Activated naive CD8-positive, alpha-beta T cell treated with anti-CD3 and anti-CD28 coated beads, Interleukin-2, amount 50 U/mL, for 24 hours (primary cell): Measurements from ENCODE around the gene SLC35G1.
A peak's percentile ranks its signal among the peaks of the same experiment; 100 is the strongest.

Experiments
- ATAC-seq: fragments of 150-1000 bp; cut with Tn5 transposase; one replicate; pipeline ENCODE4 v1.10.0; 2021
- DNase-seq: peaks from one replicate; pipeline ENCODE4 v3.0.0; 2021
- H3K27ac Mint-ChIP-seq: one replicate; pipeline ENCODE4 v1.8.0; 2021; ENCODE audit warnings: mild to moderate bottlenecking, mixed read lengths
- H3K27me3 Mint-ChIP-seq: one replicate; pipeline ENCODE4 v1.8.0; 2021; ENCODE audit warnings: mixed read lengths
- H3K36me3 Mint-ChIP-seq: one replicate; pipeline ENCODE4 v1.8.0; 2021; ENCODE audit warnings: low read depth, mixed read lengths
- H3K4me1 Mint-ChIP-seq: one replicate; pipeline ENCODE4 v1.8.0; 2021; ENCODE audit warnings: mixed read lengths
- H3K4me3 Mint-ChIP-seq: one replicate; pipeline ENCODE4 v1.8.0; 2021; ENCODE audit warnings: mild to moderate bottlenecking, moderate library complexity, mixed read lengths
- H3K9me3 Mint-ChIP-seq: one replicate; pipeline ENCODE4 v1.8.0; 2021; ENCODE audit warnings: mixed read lengths

Gene SLC35G1, protein sequence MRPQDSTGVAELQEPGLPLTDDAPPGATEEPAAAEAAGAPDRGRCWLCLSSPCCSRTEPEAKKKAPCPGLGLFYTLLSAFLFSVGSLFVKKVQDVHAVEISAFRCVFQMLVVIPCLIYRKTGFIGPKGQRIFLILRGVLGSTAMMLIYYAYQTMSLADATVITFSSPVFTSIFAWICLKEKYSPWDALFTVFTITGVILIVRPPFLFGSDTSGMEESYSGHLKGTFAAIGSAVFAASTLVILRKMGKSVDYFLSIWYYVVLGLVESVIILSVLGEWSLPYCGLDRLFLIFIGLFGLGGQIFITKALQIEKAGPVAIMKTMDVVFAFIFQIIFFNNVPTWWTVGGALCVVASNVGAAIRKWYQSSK

GRCh38 chr10:93893646-93894515 is at the start of gene SLC35G1:
Gene SLC35G1 (plus strand): TSS chr10:93893978. CDS start chr10:93894034, 56 bp downstream.
- peak; percentile 73 for DNase-seq
- H3K4me3 Mint-ChIP-seq, result peak within 1 kb of the TSS; percentile 82
- H3K9me3 Mint-ChIP-seq, result no peaks in the 10 kb centered on the region

GRCh38 chr10:93844979-93845626 is 48.7 kb upstream of the SLC35G1 start:
- H3K36me3 Mint-ChIP-seq, result no peaks in the 10 kb centered on the region
- no peak for ATAC-seq
- H3K4me1 Mint-ChIP-seq, result no peaks in the 10 kb centered on the region

More at GRCh38 chr10:93893646-93894515, at the start of gene SLC35G1:
- no peaks in the 10 kb centered on the region for H3K27me3 Mint-ChIP-seq
- peaks cover 37% of the 10 kb centered on the region for H3K4me1 Mint-ChIP-seq
- H3K36me3 Mint-ChIP-seq, result peaks cover 5% of the 10 kb centered on the region
- peak within 1 kb of the TSS; percentile 66 for H3K27ac Mint-ChIP-seq
- peak; percentile 87 for ATAC-seq

GRCh38 chr10:93849593-93849992 is 44.2 kb upstream of the SLC35G1 start:
- no peak overlapping the region for H3K4me3 Mint-ChIP-seq
- no peaks in the 10 kb centered on the region for H3K36me3 Mint-ChIP-seq
- no peak overlapping the region for H3K27ac Mint-ChIP-seq
- H3K9me3 Mint-ChIP-seq, result no peaks in the 10 kb centered on the region
- DNase-seq, result no peak
- no peaks in the 10 kb centered on the region for H3K4me1 Mint-ChIP-seq
- ATAC-seq, result no peak
- H3K27me3 Mint-ChIP-seq, result peaks cover 6% of the 10 kb centered on the region

More at GRCh38 chr10:93844979-93845626, 48.7 kb upstream of the SLC35G1 start:
- Mint-ChIP-seq H3K27ac (no peak overlapping the region), H3K9me3 (no peaks in the 10 kb centered on the region), H3K27me3 (peaks cover 3% of the 10 kb centered on the region), H3K4me3 (no peak overlapping the region)
- DNase-seq, result no peak

- H3K27me3 Mint-ChIP-seq, result peaks cover 6% of the 10 kb centered on the region
- DNase-seq (no peak), ATAC-seq (no peak)
- H3K27ac Mint-ChIP-seq, result no peak overlapping the region
- no peak overlapping the region for H3K4me3 Mint-ChIP-seq
- no peaks in the 10 kb centered on the region for H3K9me3 Mint-ChIP-seq
- no peaks in the 10 kb centered on the region for H3K36me3 Mint-ChIP-seq
- no peaks in the 10 kb centered on the region for H3K4me1 Mint-ChIP-seq
These were observed 43.5 kb upstream of the SLC35G1 start for GRCh38 chr10:93850031-93851015.

DNA sequence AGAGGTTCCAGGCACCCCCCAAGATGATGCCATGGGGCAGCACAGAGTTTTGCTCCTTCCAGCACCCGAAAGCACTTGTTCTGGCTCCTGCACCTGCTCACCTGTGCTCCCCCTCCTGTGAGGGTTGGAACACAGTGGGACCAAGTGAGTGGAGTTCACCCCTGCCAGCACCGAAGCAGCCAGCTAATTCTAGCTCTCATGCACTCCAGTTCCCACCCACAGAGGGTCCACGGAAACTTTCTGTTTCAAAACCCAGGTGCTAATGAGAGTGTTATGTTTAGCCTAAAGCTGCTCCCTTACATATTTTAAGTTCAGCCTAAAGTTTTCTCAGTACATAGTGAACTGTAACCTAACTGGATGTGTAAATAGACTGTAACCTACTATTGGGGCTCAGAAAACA is 42.6 kb upstream of the SLC35G1 start:
- no peaks in the 10 kb centered on the region for H3K4me1 Mint-ChIP-seq
- no peak for DNase-seq
- no peaks in the 10 kb centered on the region for H3K36me3 Mint-ChIP-seq
- no peak overlapping the region for H3K27ac Mint-ChIP-seq
- H3K27me3 Mint-ChIP-seq, result peaks cover 6% of the 10 kb centered on the region
- no peak overlapping the region for H3K4me3 Mint-ChIP-seq
- H3K9me3 Mint-ChIP-seq, result no peaks in the 10 kb centered on the region
- ATAC-seq, result no peak

DNA sequence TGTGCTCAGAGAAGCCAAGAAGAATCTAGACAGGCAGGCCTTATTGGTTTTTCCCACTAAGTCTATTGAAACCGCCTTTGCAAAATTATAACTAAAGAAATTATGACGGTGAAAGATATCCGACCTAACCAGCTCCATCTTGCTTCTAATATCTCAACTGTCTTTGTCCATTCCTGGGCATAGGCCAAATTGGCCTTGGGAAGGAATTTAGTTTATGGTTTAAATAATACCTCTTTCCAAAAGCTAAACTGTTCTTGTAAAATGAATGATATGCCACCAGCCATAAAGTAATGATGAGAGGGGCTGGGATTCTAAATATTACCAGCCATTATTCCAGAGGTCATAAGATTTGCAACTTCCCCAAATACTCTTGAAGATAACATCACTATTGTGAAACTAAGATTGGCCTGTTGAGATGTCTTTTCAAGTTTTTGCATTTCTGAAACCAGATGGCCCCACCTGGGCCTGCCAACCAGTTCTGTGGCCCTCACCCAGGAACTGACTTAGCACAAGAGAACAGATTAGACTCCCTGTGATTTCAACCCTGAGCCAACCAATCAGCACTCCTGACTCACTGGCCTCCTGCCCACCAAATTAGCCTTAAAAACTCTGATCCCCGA is 41.2 kb upstream of the SLC35G1 start:
- no peak overlapping the region for H3K27ac Mint-ChIP-seq
- no peak for DNase-seq
- no peaks in the 10 kb centered on the region for H3K36me3 Mint-ChIP-seq
- H3K9me3 Mint-ChIP-seq, result no peaks in the 10 kb centered on the region
- no peak for ATAC-seq
- H3K4me1 Mint-ChIP-seq, result no peaks in the 10 kb centered on the region
- peaks cover 4% of the 10 kb centered on the region for H3K27me3 Mint-ChIP-seq
- no peak overlapping the region for H3K4me3 Mint-ChIP-seq

GRCh38 chr10:93854975-93855374 is 38.8 kb upstream of the SLC35G1 start:
- DNase-seq (no peak), ATAC-seq (no peak)
- Mint-ChIP-seq H3K36me3 (no peaks in the 10 kb centered on the region), H3K9me3 (no peaks in the 10 kb centered on the region), H3K4me3 (no peak overlapping the region), H3K27me3 (peaks cover 3% of the 10 kb centered on the region), H3K27ac (no peak overlapping the region), H3K4me1 (no peaks in the 10 kb centered on the region)

DNA sequence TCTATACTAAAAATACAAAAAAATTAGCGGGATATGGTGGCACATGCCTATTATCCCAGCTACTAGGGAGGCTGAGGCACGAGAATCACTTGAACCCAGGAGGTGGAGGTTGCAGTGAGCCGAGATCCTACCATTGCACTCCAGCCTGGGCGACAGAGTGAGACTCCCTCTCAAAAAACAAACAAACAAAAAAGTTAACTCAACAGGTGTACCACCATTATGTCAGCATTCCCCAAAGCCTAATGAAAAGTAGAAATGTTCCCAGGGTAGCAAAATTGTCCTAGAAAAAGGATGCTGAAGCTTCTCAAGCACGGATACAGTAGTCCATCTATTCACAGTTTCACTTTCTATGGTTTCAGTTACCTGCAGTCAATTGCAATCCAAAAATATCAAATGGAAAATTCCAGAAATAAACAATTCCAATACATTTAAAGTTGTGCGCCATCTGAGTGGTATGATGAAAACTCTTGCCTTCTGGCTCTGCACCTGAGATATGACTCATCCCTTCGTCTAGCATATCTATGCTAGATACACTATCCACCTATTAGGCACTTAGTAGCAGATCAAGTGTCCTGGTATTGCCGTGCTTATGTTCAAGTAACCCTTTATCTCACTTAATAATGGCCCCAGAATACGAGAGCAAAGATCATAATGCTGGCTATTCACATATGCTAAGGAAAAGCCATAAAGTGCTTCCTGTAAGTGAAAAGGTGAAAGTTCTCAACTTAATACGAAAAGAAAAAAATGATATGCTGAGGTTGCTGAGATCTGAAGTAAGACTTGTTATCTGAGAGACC is 37.2 kb upstream of the SLC35G1 start:
- no peak for ATAC-seq
- Mint-ChIP-seq H3K4me3 (no peak overlapping the region), H3K36me3 (no peaks in the 10 kb centered on the region), H3K27me3 (no peaks in the 10 kb centered on the region), H3K9me3 (no peaks in the 10 kb centered on the region), H3K27ac (no peak overlapping the region), H3K4me1 (no peaks in the 10 kb centered on the region)
- no peak for DNase-seq

GRCh38 chr10:93859049-93859655 is 34.6 kb upstream of the SLC35G1 start:
- Mint-ChIP-seq H3K4me1 (no peaks in the 10 kb centered on the region), H3K36me3 (no peaks in the 10 kb centered on the region), H3K9me3 (no peaks in the 10 kb centered on the region), H3K27me3 (no peaks in the 10 kb centered on the region), H3K27ac (no peak overlapping the region), H3K4me3 (no peak overlapping the region)
- ATAC-seq (no peak), DNase-seq (no peak)

DNA sequence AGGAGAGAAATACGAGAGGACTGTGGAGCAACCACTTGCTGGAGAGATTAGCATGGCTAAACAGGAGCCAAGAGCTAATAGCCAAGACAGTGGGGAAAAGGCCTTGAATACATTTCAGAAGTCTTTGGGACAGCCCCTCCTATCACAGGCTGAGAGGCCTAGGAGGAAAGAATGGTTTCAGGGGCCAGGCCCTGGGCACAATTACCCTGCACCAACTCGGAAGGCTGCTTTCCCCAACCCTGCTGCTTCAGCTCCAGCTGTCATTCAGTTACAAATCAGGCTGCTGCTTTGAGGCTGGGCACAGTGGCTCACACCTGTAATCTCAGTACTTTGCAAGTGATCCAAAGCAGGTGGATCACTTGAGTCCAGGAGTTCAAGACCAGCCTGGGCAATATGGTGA is 32.0 kb upstream of the SLC35G1 start:
- DNase-seq, result no peak
- H3K36me3 Mint-ChIP-seq, result no peaks in the 10 kb centered on the region
- no peaks in the 10 kb centered on the region for H3K27me3 Mint-ChIP-seq
- no peak for ATAC-seq
- H3K9me3 Mint-ChIP-seq, result no peaks in the 10 kb centered on the region
- no peak overlapping the region for H3K27ac Mint-ChIP-seq
- no peaks in the 10 kb centered on the region for H3K4me1 Mint-ChIP-seq
- H3K4me3 Mint-ChIP-seq, result no peak overlapping the region

DNA sequence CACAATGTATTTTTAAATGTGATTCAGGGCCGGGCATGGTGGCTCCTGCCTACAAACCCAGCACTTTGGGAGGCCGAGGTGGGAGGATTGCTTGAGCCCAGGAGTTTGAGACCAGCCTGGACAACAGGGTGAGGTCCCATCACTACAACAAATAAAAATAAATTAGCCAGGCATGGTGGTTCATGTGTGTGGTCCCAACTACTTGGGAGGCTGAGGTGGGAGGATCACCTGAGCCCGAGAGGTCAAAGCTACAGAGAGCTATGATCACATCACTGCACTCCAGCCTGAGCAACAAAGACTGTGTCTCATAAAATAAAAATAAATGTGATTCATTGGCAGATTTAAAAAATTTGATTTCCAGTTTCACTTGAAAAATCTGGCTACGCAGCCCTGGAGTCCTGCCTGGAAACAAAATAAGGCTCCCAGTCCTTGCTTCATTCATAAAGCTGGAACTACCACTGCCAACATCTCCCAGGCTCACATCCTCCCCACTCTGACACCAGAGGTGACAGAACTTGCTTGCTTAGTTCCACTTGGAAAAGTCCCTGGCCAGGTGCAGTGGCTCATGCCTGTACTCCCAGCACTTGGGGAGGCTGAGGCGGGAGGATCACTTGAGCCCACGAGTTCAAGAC is 27.9 kb upstream of the SLC35G1 start:
- Mint-ChIP-seq H3K27ac (no peak overlapping the region), H3K27me3 (peaks cover 7% of the 10 kb centered on the region), H3K36me3 (no peaks in the 10 kb centered on the region), H3K4me3 (no peak overlapping the region), H3K9me3 (no peaks in the 10 kb centered on the region), H3K4me1 (no peaks in the 10 kb centered on the region)
- DNase-seq (no peak), ATAC-seq (no peak)

GRCh38 chr10:93867525-93867924 is 26.3 kb upstream of the SLC35G1 start:
- Mint-ChIP-seq H3K27me3 (peaks cover 7% of the 10 kb centered on the region), H3K27ac (no peak overlapping the region), H3K36me3 (no peaks in the 10 kb centered on the region), H3K4me3 (no peak overlapping the region), H3K9me3 (no peaks in the 10 kb centered on the region), H3K4me1 (no peaks in the 10 kb centered on the region)
- DNase-seq (no peak), ATAC-seq (no peak)
